Sigmoid colon (tissue), 7 donors: ENCODE results near the gene TUB. TPM values are rescaled to one million over a fixed set of nuclear protein-coding genes. Genes with fewer than 3 reads are reported as not detected.

Experiments used
- DNase-seq: peaks from one replicate; pipeline ENCODE4 v3.0.0-alpha.2; 2019
- H3K27ac ChIP-seq, 4 donors: fragments of 200-600 bp; sonication (generic); one replicate each; pipeline ENCODE4 v1.5.1; 2016 to 2019; ENCODE audit warnings: mild to moderate bottlenecking in 1 of 4
- H3K27me3 ChIP-seq, 3 donors: fragments of 200-600 bp; sonication (generic); one replicate each; pipeline ENCODE4 v1.5.1; 2019; ENCODE audit warnings: mild to moderate bottlenecking in 1 of 3
- H3K36me3 ChIP-seq, 4 donors: fragments of 200-600 bp; sonication (generic); one replicate each; pipeline ENCODE4 v1.5.1; 2016 to 2019
- H3K4me1 ChIP-seq, 4 donors: fragments of 200-600 bp; sonication (generic); one replicate each; pipeline ENCODE4 v1.5.1; 2017 to 2019
- H3K4me3 ChIP-seq, 4 donors: fragments of 200-600 bp; sonication (generic); one replicate each; pipeline ENCODE4 v1.5.1; 2017 to 2019; ENCODE audit warnings: mild to moderate bottlenecking in 2 of 4, moderate library complexity in 1 of 4
- H3K9me3 ChIP-seq, 4 donors: fragments of 200-600 bp in 3 of 4; sonication (generic) in 3 of 4; one replicate each; pipeline versions ENCODE4 v1.5.1 to v1.6.1; 2013 to 2019
- EP300 ChIP-seq, 4 donors: sonication (generic); formaldehyde crosslinking; IDR thresholded peaks; one replicate each; pipeline ENCODE4 v1.6.1; 2017; ENCODE audit warnings: antibody characterized with exemption in 4 of 4
- POLR2A ChIP-seq, 2 donors: fragments of 450-650 bp; IDR thresholded peaks; one replicate each; pipeline ENCODE4 v1.6.1; 2016; ENCODE audit warnings: antibody characterized with exemption in 2 of 2, mild to moderate bottlenecking in 2 of 2, moderate library complexity in 2 of 2
- POLR2AphosphoS5 ChIP-seq, 4 donors: sonication (generic); formaldehyde crosslinking; IDR thresholded peaks; one replicate each; pipeline ENCODE4 v1.6.1; 2017; ENCODE audit warnings: antibody characterized with exemption in 4 of 4
- WGBS, 2 donors: extraction: QIAGEN DNeasy Blood & Tissue Kit; methylation state at CpG; one replicate each; pipeline ENCODE4 v1.1.7; 2013; 5-methylcytosine and 5-hydroxymethylcytosine counted together
- intact Hi-C: fragments of 100-400 bp; cut with DNase I; formaldehyde crosslinking; loops from one replicate; pipeline ENCODE4 v1.15.1; 2023
- polyA plus RNA-seq, 3 donors: library from polyadenylated mRNA; stranded (reverse); fragments of 200-250 nt; gene quantifications; one replicate each; pipeline ENCODE4 v1.2.3, GENCODE V29; 2013
- total RNA-seq, 4 donors: library from RNA; depleted of rRNA; stranded (reverse); fragments of >200 nt; gene quantifications; one replicate each; pipeline ENCODE4 v1.1.0, GENCODE V29; 2016
- TF ChIP-seq, protein P1 (sequence below), 4 experiments: fragments of 450-650 bp in 3 of 4; fragments of 200-600 bp in 1 of 4; IDR thresholded peaks; one replicate each; pipeline ENCODE4 v1.5.1; 2016 to 2019; ENCODE audit warnings: antibody characterized with exemption in 4 of 4, mild to moderate bottlenecking in 3 of 4, moderate library complexity in 2 of 4
- donor health status: healthy with polysubstance abuse.
- donor health status: Bipolar disorder and iron deficiency.
- donor health status: healthy.

Gene TUB
- total and polyA plus RNA-seq, 7 donors, result 0.23 to 18.3 (median 6.7) TPM

DNA sequence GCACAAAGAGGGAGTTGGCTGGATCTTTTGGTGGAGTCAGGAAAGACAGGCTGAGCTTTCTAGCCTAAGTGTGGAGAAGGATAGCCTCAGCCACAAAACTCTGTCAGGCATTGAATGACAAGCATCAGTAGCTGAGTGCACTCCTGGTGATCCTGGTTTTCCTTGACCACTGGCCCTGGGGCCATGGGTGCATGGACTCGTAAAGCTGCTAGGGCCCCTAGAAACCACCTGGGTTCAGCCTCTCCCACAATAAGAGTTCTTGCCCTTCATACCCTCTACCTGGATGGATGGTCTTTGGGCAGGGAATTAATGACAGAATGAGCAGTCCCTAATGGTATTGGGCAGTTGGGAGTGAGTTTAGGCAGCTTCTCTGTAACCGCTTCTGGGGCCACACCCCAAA lies 22.9 kb downstream of the TUB start:
- no peak for TF ChIP-seq POLR2A (IDR thresholded peaks at IDR 0.05)
- TF ChIP-seq, protein P1, sequence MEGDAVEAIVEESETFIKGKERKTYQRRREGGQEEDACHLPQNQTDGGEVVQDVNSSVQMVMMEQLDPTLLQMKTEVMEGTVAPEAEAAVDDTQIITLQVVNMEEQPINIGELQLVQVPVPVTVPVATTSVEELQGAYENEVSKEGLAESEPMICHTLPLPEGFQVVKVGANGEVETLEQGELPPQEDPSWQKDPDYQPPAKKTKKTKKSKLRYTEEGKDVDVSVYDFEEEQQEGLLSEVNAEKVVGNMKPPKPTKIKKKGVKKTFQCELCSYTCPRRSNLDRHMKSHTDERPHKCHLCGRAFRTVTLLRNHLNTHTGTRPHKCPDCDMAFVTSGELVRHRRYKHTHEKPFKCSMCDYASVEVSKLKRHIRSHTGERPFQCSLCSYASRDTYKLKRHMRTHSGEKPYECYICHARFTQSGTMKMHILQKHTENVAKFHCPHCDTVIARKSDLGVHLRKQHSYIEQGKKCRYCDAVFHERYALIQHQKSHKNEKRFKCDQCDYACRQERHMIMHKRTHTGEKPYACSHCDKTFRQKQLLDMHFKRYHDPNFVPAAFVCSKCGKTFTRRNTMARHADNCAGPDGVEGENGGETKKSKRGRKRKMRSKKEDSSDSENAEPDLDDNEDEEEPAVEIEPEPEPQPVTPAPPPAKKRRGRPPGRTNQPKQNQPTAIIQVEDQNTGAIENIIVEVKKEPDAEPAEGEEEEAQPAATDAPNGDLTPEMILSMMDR (IDR thresholded peaks at IDR 0.05), result no peak
- TF ChIP-seq EP300 (IDR thresholded peaks at IDR 0.05), result no peak
- TF ChIP-seq POLR2AphosphoS5 (IDR thresholded peaks at IDR 0.05), result no peak
- no peaks in the 10 kb centered on the region for H3K27me3 ChIP-seq
- no peak overlapping the region for H3K27ac ChIP-seq
- intact Hi-C loops, result loop anchor here (5.0 kb wide), 1 partner anchor 212 kb away; no protein-coding TSS in a partner anchor
- WGBS, 2 donors, result 75 to 93% methylated on average over 2 of the region's 2 CpGs
- peaks cover 0 to 89% (median 11%) of the 10 kb centered on the region in 4 donors for H3K36me3 ChIP-seq
- no peaks in the 10 kb centered on the region for H3K9me3 ChIP-seq
- H3K4me3 ChIP-seq, result no peak overlapping the region
- H3K4me1 ChIP-seq, result no peaks in the 10 kb centered on the region
- no peak for DNase-seq

DNA sequence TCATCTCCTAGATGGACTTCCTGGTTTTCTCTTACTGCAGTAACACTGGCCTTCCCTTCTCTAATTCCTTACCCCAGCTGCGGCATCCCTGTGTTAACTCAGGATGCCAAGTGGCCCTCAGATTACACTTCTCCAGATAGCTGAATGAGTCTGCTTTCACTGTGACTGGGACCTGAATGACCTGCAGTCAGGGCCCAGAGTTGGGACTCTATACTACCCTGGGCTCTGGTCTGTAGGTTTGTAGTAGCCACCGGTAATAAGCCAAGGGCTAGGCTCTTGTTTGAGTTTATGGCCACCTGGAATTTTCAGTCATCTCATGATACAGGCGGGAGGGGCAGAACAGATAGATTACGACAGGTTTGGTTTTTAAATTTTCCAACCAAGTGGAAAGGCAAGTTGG lies 24.1 kb downstream of the TUB start:
- no peak overlapping the region for H3K4me3 ChIP-seq
- intact Hi-C loops, result no loop called here
- no peaks in the 10 kb centered on the region for H3K9me3 ChIP-seq
- H3K27ac ChIP-seq, result no peak overlapping the region
- TF ChIP-seq, protein P1 (IDR thresholded peaks at IDR 0.05), result no peak
- TF ChIP-seq EP300 (IDR thresholded peaks at IDR 0.05), result no peak
- no peak for TF ChIP-seq POLR2A (IDR thresholded peaks at IDR 0.05)
- TF ChIP-seq POLR2AphosphoS5 (IDR thresholded peaks at IDR 0.05), result no peak
- H3K27me3 ChIP-seq, result no peaks in the 10 kb centered on the region
- DNase-seq, result no peak
- 57 to 76% methylated on average over 4 of the region's 4 CpGs for WGBS, 2 donors
- peaks cover 0 to 91% (median 11%) of the 10 kb centered on the region in 4 donors for H3K36me3 ChIP-seq
- H3K4me1 ChIP-seq, result no peaks in the 10 kb centered on the region

DNA sequence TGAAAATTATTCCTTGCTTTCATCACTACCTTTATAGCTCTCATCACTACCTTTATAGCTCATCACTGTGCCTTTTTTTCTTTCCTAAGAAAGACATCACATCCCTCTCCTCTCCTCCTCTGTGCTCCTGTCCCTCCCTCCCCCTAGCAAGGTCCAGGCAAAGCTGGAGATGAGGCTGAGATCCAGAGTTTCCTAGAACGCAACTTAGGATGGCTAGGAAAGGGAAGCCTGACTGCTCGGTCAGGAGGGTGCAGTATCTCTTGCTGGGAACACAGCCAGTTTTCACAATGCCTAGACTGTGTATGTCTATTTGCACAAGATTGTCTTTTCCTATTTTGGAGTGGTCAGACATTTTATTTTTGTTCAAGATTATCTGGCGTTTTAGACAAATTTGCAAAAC lies 24.7 kb downstream of the TUB start:
- intact Hi-C loops, result no loop called here
- no peak for DNase-seq
- 57 to 76% methylated on average over 3 of the region's 3 CpGs for WGBS, 2 donors

DNA sequence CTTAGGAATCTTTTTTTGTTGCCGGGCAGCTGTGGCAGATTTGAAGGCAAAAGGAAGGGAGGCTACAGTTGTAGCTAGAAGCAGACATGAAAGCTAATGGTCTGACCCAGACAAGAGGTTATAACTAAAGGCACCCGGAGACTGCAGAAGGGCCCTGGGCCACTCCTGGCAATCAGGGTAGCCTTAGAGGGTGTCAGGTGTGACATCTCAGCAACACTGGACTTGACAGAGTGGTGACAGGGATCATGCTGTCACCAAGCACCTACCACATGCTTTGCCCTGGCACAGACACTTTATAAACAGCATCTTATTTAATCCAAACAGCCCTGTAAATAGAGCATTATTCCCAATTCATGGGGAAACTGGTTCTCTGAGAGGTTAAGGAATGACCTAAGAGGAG lies 25.7 kb downstream of the TUB start:
- Histone ChIP-seq H3K4me3 (no peak overlapping the region), H3K36me3 (peaks cover 0 to 81% (median 8%) of the 10 kb centered on the region in 4 donors), H3K9me3 (no peaks in the 10 kb centered on the region), H3K27ac (no peak overlapping the region), H3K27me3 (no peaks in the 10 kb centered on the region), H3K4me1 (peaks cover 0 to 14% (median 10%) of the 10 kb centered on the region in 4 donors)
- DNase-seq, result no peak
- WGBS, 2 donors, result 92 to 94% methylated on average over 2 of the region's 2 CpGs
- intact Hi-C loops, result no loop called here
- TF ChIP-seq POLR2AphosphoS5 (IDR thresholded peaks at IDR 0.05), result no peak
- no peak for TF ChIP-seq POLR2A (IDR thresholded peaks at IDR 0.05)
- TF ChIP-seq, protein P1 (IDR thresholded peaks at IDR 0.05), result no peak
- TF ChIP-seq EP300 (IDR thresholded peaks at IDR 0.05), result no peak

More for the DNA sequence above, 24.7 kb downstream of the TUB start:
- Histone ChIP-seq H3K9me3 (no peaks in the 10 kb centered on the region), H3K27ac (no peak overlapping the region), H3K4me3 (no peak overlapping the region), H3K36me3 (peaks cover 0 to 91% (median 11%) of the 10 kb centered on the region in 4 donors), H3K4me1 (peaks cover 0 to 4% (median 2%) of the 10 kb centered on the region in 4 donors), H3K27me3 (no peaks in the 10 kb centered on the region)
- no peak for TF ChIP-seq POLR2A (IDR thresholded peaks at IDR 0.05)
- TF ChIP-seq, protein P1 (IDR thresholded peaks at IDR 0.05), result no peak
- TF ChIP-seq EP300 (IDR thresholded peaks at IDR 0.05), result no peak
- TF ChIP-seq POLR2AphosphoS5 (IDR thresholded peaks at IDR 0.05), result no peak

DNA sequence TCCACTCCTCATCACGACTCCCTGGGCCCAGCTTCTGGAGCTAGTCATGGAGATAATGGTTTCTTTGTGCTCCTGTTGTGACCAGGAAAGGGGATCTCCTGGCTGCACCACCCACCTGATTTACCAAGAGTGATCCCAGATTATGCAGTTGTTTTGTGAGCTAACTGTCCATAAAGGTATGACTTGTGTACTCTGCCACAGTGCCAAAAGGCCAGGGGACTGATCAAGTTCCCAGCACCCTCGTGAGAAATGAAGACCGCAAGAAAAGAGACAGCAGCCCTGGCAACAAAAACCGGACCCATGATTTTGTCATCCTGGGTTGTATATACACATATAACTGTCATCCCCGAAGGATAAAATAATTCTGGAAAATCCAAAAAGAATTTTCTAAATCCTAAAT lies 26.6 kb downstream of the TUB start:
- H3K4me3 ChIP-seq, result no peak overlapping the region
- 82 to 86% methylated on average over 5 of the region's 5 CpGs for WGBS, 2 donors
- H3K27me3 ChIP-seq, result no peaks in the 10 kb centered on the region
- H3K27ac ChIP-seq, result no peak overlapping the region
- intact Hi-C loops, result no loop called here
- no peak for DNase-seq
- H3K36me3 ChIP-seq, result peaks cover 0 to 72% (median 4%) of the 10 kb centered on the region in 4 donors
- peaks cover 0 to 17% (median 12%) of the 10 kb centered on the region in 4 donors for H3K4me1 ChIP-seq
- no peaks in the 10 kb centered on the region for H3K9me3 ChIP-seq
- TF ChIP-seq EP300 (IDR thresholded peaks at IDR 0.05), result no peak
- TF ChIP-seq, protein P1 (IDR thresholded peaks at IDR 0.05), result no peak
- TF ChIP-seq POLR2AphosphoS5 (IDR thresholded peaks at IDR 0.05), result no peak
- TF ChIP-seq POLR2A (IDR thresholded peaks at IDR 0.05), result no peak
